NCI-H526 (cell line): ENCODE results near the gene SPTBN2.

ENCODE experiments used
- DNase-seq, 2 experiments: peaks; one replicate each; lab custom pipeline; 2025; lab: John Stamatoyannopoulos, UW

The SPTBN2 gene

GRCh38 chr11:66701432-66702240 is 27.4 kb downstream of the SPTBN2 start:
- no peak for DNase-seq

- DNase-seq, result no peak
These were observed 28.3 kb downstream of the SPTBN2 start for GRCh38 chr11:66700742-66701141.

- DNase-seq, result no peak
These were observed 28.7 kb downstream of the SPTBN2 start for GRCh38 chr11:66700337-66700736.

- DNase-seq, result no peak
These were observed 30.5 kb downstream of the SPTBN2 start for GRCh38 chr11:66698491-66698890.

GRCh38 chr11:66697988-66698387 is 31.0 kb downstream of the SPTBN2 start:
- no peak for DNase-seq

GRCh38 chr11:66696146-66696545 is 32.9 kb downstream of the SPTBN2 start:
- DNase-seq, result no peak

GRCh38 chr11:66694732-66695207 is 34.2 kb downstream of the SPTBN2 start:
- DNase-seq, result peak; percentile 91 to 97

- DNase-seq, result no peak
These were observed 35.0 kb downstream of the SPTBN2 start for GRCh38 chr11:66694056-66694410.

- no peak for DNase-seq
These were observed 35.5 kb downstream of the SPTBN2 start for GRCh38 chr11:66693356-66694055.

GRCh38 chr11:66692871-66693331 is 36.1 kb downstream of the SPTBN2 start:
- DNase-seq, result no peak

GRCh38 chr11:66692446-66692845 is 36.6 kb downstream of the SPTBN2 start:
- no peak for DNase-seq

- DNase-seq, result no peak
These were observed 37.6 kb downstream of the SPTBN2 start for GRCh38 chr11:66691311-66691980.

GRCh38 chr11:66689661-66690590 is 39.1 kb downstream of the SPTBN2 start:
- DNase-seq, result no peak

GRCh38 chr11:66688561-66689534 is 40.2 kb downstream of the SPTBN2 start:
- no peak for DNase-seq

- DNase-seq, result no peak
These were observed 41.2 kb downstream of the SPTBN2 start for GRCh38 chr11:66687831-66688281.

GRCh38 chr11:66686801-66687750 is 41.9 kb downstream of the SPTBN2 start:
- no peak for DNase-seq

GRCh38 chr11:66686100-66686785 is 42.8 kb downstream of the SPTBN2 start:
- no peak for DNase-seq

- DNase-seq, result no peak
These were observed 43.5 kb downstream of the SPTBN2 start for GRCh38 chr11:66685276-66686099.
